Measurements from ENCODE around the gene METTL6.
"Not testable (repeated sequence)": the region's sequence is repeated elsewhere in the genome, so short reads cannot be mapped to it uniquely, and the experiment has no call there.

Gene METTL6

GRCh38 chr3:15451216-15452113, 24.1 kb upstream of the METTL6 start:
- no peak for DNase-seq (ENCODE audit: low read depth in 3 of 3, low spot score in 1 of 3)

- no peak for DNase-seq (ENCODE audit: low read depth in 3 of 3, low spot score in 1 of 3)
These were observed 23.3 kb upstream of the METTL6 start for GRCh38 chr3:15450438-15451215.

DNA sequence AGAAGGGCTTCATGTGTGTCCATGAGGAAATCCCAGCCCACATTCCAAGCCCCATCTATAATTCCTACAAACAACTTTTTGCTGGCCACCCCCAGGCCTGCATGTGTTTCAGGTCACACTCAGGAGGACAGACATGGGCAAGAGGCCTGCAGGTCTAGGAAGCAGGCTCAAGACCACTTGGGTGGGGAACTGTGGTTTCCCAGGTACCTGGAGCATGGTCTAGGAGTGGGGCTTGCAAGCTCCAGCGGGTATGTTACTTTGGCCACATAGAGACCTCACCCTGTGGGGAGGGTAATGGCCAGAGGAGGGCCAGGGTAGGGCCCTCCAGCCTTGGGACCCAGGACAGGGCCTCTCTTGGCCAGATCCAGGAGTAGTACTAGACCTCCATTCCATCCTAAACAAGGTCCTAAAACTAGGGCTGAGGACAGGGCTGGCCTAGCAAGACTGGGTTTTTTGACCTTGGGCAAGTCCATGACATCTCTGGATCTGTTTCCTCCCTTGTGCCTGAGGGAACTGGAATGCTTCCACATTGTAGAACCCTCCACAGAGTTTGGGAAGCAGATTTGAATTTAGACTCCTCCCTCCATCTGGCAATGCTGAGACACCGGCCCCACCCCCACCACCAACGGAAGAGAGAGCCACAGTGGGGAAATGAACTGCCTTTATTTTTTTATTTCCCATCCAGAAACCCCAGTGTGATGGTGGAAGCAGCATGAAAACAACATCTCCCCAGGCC, 22.3 kb upstream of the METTL6 start:
- no peak for DNase-seq (ENCODE audit: low read depth in 3 of 3, low spot score in 1 of 3)

- no peak for DNase-seq (ENCODE audit: low read depth in 3 of 3, low spot score in 1 of 3)
These were observed 16.6 kb upstream of the METTL6 start for GRCh38 chr3:15443826-15444524.

GRCh38 chr3:15440891-15441290, 13.5 kb upstream of the METTL6 start:
- DNase-seq (ENCODE audit: low read depth in 3 of 3, low spot score in 1 of 3): no peak

DNA sequence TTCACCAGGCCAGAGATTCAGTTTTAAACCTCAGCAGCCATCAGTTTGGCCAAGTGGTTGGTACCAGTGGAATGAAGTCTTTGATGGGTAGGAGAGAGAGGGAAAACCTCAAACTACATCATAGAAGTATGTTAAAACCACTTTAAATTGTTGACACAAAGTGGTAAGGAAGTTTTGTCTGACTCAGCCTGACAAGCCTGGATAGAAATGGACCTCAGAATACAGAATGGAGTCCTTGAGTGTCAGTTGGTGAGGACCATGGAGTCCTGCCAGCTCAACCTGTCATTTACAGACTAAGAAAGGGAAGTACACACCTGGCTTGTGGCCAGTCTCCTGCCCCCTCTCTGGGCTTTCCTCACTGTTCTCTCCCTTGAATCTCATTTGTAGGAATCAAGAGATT, 12.1 kb upstream of the METTL6 start:
- no peak for DNase-seq (ENCODE audit: low read depth in 3 of 3, low spot score in 1 of 3)

DNA sequence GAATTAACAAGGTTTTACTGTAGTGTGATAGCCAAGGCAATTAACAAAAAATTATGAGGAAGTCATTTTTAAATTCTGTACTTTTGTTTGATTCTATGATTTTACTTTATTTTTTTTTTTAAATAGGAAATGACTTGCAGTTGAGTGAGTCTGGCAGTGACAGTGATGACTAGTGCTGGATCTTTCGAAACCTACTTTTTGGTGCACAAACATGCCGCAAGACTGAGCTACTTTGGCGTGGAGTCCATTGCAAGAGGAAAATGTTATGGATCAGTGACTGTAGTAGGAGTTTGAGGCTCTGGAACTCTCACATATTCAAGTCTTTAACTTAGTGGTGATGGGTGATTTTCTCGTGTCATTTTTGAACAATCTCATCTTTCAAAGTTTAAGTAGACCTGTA, 11.6 kb upstream of the METTL6 start:
- DNase-seq (ENCODE audit: low read depth in 3 of 3, low spot score in 1 of 3): no peak

DNA sequence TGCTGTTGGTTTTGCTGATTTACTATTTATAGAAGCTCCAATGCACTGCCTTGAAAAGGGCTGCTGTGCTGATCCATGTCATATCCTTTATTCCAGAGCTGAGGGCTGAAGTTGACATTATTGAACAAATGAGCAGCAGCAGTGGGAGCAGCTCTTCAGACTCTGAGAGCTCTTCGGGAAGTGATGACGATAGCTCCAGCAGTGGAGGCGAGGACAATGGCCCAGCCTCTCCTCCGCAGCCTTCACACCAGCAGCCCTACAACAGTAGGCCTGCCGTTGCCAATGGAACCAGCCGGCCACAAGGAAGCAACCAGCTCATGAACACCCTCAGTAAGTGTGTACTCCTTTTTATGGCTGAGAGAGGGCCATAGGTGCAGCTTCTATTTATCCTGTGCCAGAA, 8.9 kb upstream of the METTL6 start:
- DNase-seq (ENCODE audit: low read depth in 3 of 3, low spot score in 1 of 3): no peak

- DNase-seq (ENCODE audit: low read depth in 3 of 3, low spot score in 1 of 3): no peak
These were observed 7.4 kb upstream of the METTL6 start for GRCh38 chr3:15434756-15435155.

DNA sequence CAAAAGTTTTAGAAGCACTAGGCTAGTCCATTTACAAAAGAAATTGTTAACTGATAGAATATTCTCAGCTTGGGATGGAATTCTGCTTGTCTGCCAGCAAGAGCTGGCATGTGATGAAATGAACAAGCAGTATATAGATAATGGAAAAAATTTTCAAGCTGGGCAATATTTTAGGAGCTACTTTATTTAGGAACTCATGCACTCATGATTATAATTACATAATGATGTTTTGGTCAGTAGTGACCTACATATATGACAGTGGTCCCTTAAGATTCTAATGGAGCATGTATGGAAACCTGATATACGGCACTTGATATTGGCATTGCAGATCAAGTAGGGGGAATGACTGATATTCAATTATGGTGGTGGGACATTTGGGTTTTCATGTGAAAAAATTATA, 6.2 kb upstream of the METTL6 start:
- DNase-seq (ENCODE audit: low read depth in 3 of 3, low spot score in 1 of 3): no peak

DNA sequence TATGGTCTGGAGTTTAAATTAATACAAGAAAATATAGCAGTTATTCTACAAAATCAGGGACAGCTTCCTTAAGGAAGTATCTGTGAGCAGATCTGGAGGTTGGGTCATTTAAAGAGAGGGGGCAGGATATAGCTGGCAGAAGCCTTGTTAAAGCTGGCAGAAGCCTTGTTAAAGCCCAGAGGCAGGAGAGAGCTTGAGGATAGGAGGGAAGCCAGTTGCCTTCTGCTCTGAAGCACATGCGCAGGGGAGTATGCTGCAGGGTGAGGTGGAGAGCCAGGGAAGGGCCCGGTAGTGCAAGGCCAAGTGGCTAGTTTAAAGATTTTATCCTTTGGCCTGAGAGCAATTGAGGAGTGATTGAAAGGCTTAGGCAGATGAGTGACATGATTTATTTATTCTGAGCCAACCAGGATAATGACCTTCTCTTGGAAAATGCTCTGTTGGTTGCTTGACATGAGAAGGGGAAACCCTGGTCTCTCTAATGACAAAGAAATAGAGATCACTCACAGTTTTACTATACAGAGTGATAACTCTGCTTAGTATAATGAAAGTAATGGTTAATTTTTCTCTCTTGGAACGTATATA, 4.0 kb upstream of the METTL6 start:
- no peak for DNase-seq (ENCODE audit: low read depth in 3 of 3, low spot score in 1 of 3)

GRCh38 chr3:15430624-15431023, 3.3 kb upstream of the METTL6 start:
- DNase-seq (ENCODE audit: low read depth in 3 of 3, low spot score in 1 of 3): no peak

GRCh38 chr3:15429080-15429479, 1.7 kb upstream of the METTL6 start:
- no peak for DNase-seq (ENCODE audit: low read depth in 3 of 3, low spot score in 1 of 3)

DNA sequence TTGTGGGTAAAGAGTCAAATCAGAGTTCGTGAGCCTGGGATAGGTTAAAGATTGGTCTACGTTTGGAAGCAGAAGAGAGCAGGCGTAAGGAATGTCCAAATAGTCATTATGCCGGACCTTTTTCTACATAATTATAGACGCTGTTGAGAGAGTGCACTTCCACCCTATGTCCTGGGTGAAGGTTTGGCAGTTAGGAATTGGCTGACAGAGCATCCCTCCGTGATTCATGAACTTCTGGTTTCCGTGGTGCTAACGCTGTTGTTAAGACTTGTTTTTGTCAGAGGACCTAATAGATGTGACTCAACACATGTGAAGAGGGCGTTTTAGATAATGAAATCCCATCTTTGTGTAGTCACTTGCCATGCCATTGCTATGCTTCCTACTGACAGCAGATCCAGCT, 1.2 kb upstream of the METTL6 start:
- DNase-seq (ENCODE audit: low read depth in 3 of 3, low spot score in 1 of 3): no peak

DNA sequence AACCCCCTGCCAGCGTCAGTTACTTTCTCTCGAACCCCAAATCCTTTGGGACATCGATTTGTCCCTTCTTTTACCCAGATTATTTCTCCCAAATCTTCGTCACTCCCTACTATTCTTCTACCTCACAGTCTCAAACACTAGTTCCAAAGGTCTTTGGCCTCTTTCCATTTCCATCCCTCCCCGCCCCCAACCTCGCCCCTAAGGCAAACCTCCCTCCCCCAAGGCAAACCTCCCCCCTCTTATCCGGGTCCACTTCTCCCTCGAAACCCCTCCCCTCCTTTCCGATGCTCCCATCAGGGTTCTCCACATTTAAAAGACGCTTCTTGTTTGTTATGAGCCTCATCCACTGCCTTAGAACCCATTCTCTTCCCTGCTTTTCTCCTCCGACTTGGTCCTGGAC, 637 bp upstream of the METTL6 start:
- DNase-seq (ENCODE audit: low read depth in 3 of 3, low spot score in 1 of 3): no peak

DNA sequence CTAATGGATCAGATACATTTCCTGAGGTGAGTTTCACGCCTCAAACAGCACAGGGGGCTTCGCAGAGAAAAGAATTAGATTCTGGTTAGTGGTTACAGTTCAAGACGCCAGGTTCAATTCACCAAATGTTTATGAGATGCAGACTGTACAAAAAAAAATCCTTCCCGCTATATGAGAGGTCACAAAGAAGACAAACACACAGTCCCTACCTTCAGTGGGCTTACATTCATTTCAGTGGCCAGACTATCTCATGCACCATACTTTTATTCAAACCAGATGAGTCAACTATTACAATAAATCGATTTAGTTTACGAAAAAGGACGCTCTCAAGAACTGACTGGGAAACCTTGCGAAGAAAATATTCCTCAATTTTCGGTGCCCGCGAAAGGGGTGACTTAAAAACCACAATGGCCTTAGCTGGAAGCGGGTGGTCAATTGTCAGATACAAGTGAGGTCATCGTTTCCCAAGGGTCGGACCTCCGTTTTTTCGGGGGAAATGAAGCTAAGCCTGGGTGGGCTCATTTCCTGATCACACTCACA, 695 bp downstream of the METTL6 start:
- no peak for DNase-seq (ENCODE audit: low read depth in 3 of 3, low spot score in 1 of 3)

DNA sequence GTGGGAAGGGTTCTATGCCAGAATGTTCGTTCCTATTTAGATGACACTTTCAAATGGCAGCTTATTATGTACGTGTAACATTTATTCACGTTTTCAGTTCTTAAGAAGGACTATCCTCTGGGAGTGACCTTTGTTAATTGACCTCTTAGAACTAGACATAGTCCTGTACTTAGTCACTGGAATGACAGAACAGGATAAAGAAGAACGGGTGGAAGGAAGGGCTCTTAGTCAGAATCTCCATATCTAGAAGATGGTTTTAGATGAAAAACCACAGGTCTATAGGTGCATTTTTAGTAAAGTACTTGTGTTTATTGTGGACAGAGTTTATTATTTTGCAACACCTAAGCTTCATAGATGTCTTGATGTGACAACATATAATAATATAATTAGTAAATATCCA, 6.5 kb downstream of the METTL6 start:
- DNase-seq (ENCODE audit: low read depth in 3 of 3, low spot score in 1 of 3): no peak

DNA sequence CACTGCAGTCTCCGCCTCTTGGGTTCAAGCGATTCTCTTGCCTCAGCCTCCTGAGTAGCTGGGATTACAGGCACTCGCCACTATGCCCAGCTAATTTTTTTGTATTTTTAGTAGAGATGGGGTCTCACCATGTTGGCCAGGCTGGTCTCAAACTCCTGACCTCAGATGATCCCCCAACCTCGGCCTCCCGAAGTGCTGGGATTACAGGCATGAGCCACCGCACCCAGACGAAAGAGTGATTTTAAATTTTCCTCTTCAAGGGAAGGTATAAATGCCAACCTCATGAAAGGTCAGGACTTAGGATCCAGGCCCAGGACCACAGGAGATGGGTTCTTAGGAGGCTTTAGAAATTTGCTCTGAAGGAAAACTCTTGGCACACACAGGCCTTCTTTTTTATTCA, 16.4 kb downstream of the METTL6 start:
- DNase-seq (ENCODE audit: low read depth in 3 of 3, low spot score in 1 of 3): not testable (repeated sequence)

GRCh38 chr3:15409774-15410173, 17.6 kb downstream of the METTL6 start:
- DNase-seq (ENCODE audit: low read depth in 3 of 3, low spot score in 1 of 3): no peak

GRCh38 chr3:15409239-15409638, 18.1 kb downstream of the METTL6 start:
- no peak for DNase-seq (ENCODE audit: low read depth in 3 of 3, low spot score in 1 of 3)

All from stimulated activated CD4-positive, alpha-beta T cell treated with anti-CD3 and anti-CD28 coated beads, TNF-alpha, amount 100 ng/mL, for 1 hour (primary cell).